Activated T-cell treated with anti-CD3 and anti-CD28 coated beads for 24 hours (primary cell): ENCODE data around the gene CEMIP2.

Source experiments
- DNase-seq: peaks from one replicate; pipeline ENCODE4 v3.0.0-alpha.2; 2020; ENCODE audit warnings: low read depth

The CEMIP2 gene

GRCh38 chr9:71644819-71645362 is 123.4 kb downstream of the CEMIP2 start:
- no peak for DNase-seq

GRCh38 chr9:71643330-71643729 is 125.0 kb downstream of the CEMIP2 start:
- DNase-seq: no peak

GRCh38 chr9:71642056-71642455 is 126.3 kb downstream of the CEMIP2 start:
- DNase-seq: no peak

- no peak for DNase-seq
These were observed 129.7 kb downstream of the CEMIP2 start for GRCh38 chr9:71638627-71639026.

- no peak for DNase-seq
These were observed 130.4 kb downstream of the CEMIP2 start for GRCh38 chr9:71637926-71638325.

GRCh38 chr9:71637375-71637774 is 130.9 kb downstream of the CEMIP2 start:
- no peak for DNase-seq

- DNase-seq: no peak
These were observed 132.0 kb downstream of the CEMIP2 start for GRCh38 chr9:71636143-71636839.

GRCh38 chr9:71634752-71635151 is 133.6 kb downstream of the CEMIP2 start:
- DNase-seq: no peak
